Activated CD8-positive, alpha-beta memory T cell treated with anti-CD3 and anti-CD28 coated beads, Interleukin-2, amount 50 U/mL, for 4 hours (primary cell): ENCODE measurements around the gene SQSTM1.

Experiments
- DNase-seq: peaks from one replicate; pipeline ENCODE4 v3.0.0-alpha.2; 2020

SQSTM1 gene

GRCh38 chr5:179795049-179795862 lies 25.4 kb upstream of the SQSTM1 start:
- DNase-seq: no peak

GRCh38 chr5:179795863-179796833 lies 24.6 kb upstream of the SQSTM1 start:
- peak; percentile 69 for DNase-seq

GRCh38 chr5:179796877-179797608 lies 23.7 kb upstream of the SQSTM1 start:
- DNase-seq: no peak

GRCh38 chr5:179797741-179798140 lies 23.0 kb upstream of the SQSTM1 start:
- no peak for DNase-seq

GRCh38 chr5:179798144-179798770 lies 22.4 kb upstream of the SQSTM1 start:
- DNase-seq: no peak

GRCh38 chr5:179798771-179799643 lies 21.7 kb upstream of the SQSTM1 start:
- no peak for DNase-seq

GRCh38 chr5:179799644-179799973 lies 21.1 kb upstream of the SQSTM1 start:
- DNase-seq: no peak

- no peak for DNase-seq
Observed at GRCh38 chr5:179800071-179800695, 20.5 kb upstream of the SQSTM1 start.

- DNase-seq: no peak
Observed at GRCh38 chr5:179800696-179801201, 20.0 kb upstream of the SQSTM1 start.

- DNase-seq: peak; percentile 90
Observed at GRCh38 chr5:179801304-179802206, 19.1 kb upstream of the SQSTM1 start.

- DNase-seq: no peak
Observed at GRCh38 chr5:179802207-179802883, 18.4 kb upstream of the SQSTM1 start.

- DNase-seq: no peak
Observed at GRCh38 chr5:179802950-179803562, 17.6 kb upstream of the SQSTM1 start.

GRCh38 chr5:179803651-179804554 lies 16.8 kb upstream of the SQSTM1 start:
- no peak for DNase-seq

GRCh38 chr5:179804555-179804947 lies 16.2 kb upstream of the SQSTM1 start:
- DNase-seq: no peak

- no peak for DNase-seq
Observed at GRCh38 chr5:179805070-179805528, 15.6 kb upstream of the SQSTM1 start.

- DNase-seq: no peak
Observed at GRCh38 chr5:179805529-179806249, 15.0 kb upstream of the SQSTM1 start.
